HG03439 (cell line): Measurements from ENCODE around the gene PAX3.
"Not testable (repeated sequence)": the region's sequence is repeated elsewhere in the genome, so short reads cannot be mapped to it uniquely, and the experiment has no call there.

Experiments used
- ATAC-seq: cut with Tn5 transposase; IDR thresholded peaks from one replicate; pipeline ENCODE4 v1.9.1; 2021; ENCODE audit warnings: mild to moderate bottlenecking, moderate library complexity; ENCODE audit not compliant: unreplicated experiment

PAX3 gene

GRCh38 chr2:222159221-222159620, 139.6 kb downstream of the PAX3 start:
- ATAC-seq = no peak

GRCh38 chr2:222155003-222155664, 143.7 kb downstream of the PAX3 start:
- not testable (repeated sequence) for ATAC-seq
